HEK293 (cell line): Measurements from ENCODE around the gene THTPA.

Source experiments
- BCL11A ChIP-seq: fragments of 450-650 bp; formaldehyde crosslinking; IDR thresholded peaks from 2 replicates; pipeline ENCODE4 v1.5.1; 2016; ENCODE audit warnings: low read depth, missing biosample characterization, missing genetic modification characterization
- GFI1B ChIP-seq: fragments of 450-650 bp; formaldehyde crosslinking; IDR thresholded peaks from 2 replicates; pipeline ENCODE4 v1.5.1; 2016; ENCODE audit warnings: missing biosample characterization, missing genetic modification characterization
- GLI2 ChIP-seq: fragments of 450-650 bp; formaldehyde crosslinking; IDR thresholded peaks from 2 replicates; pipeline ENCODE4; 2017; ENCODE audit warnings: missing biosample characterization, missing genetic modification characterization, low read depth, borderline replicate concordance
- KLF16 ChIP-seq: fragments of 450-650 bp; formaldehyde crosslinking; IDR thresholded peaks from 2 replicates; pipeline ENCODE4 v1.5.1; 2017; ENCODE audit warnings: missing biosample characterization, missing genetic modification characterization
- KLF9 ChIP-seq: fragments of 450-650 bp; formaldehyde crosslinking; IDR thresholded peaks from 2 replicates; pipeline ENCODE4 v1.5.1; 2016; ENCODE audit warnings: missing biosample characterization, missing genetic modification characterization, low read depth
- OVOL3 ChIP-seq: fragments of 450-650 bp; formaldehyde crosslinking; IDR thresholded peaks from 2 replicates; pipeline ENCODE4 v1.5.1; 2016; ENCODE audit warnings: missing biosample characterization, missing genetic modification characterization
- SETDB1 ChIP-seq: IDR thresholded peaks from one replicate; pipeline ENCODE4 v1.6.1; 2017; ENCODE audit warnings: mild to moderate bottlenecking, low read length, moderate library complexity, mixed read lengths; ENCODE audit not compliant: insufficient read length
- ZBTB20 ChIP-seq: fragments of 450-650 bp; formaldehyde crosslinking; IDR thresholded peaks from 2 replicates; pipeline ENCODE4 v1.5.1; 2016; ENCODE audit warnings: missing biosample characterization, missing genetic modification characterization
- ZFP37 ChIP-seq: fragments of 450-650 bp; formaldehyde crosslinking; IDR thresholded peaks from 2 replicates; pipeline ENCODE4 v1.5.1; 2016; ENCODE audit warnings: missing biosample characterization, missing genetic modification characterization
- ZFP41 ChIP-seq: fragments of 450-650 bp; formaldehyde crosslinking; IDR thresholded peaks from 2 replicates; pipeline ENCODE4 v1.5.1; 2016; ENCODE audit warnings: missing biosample characterization, missing genetic modification characterization, borderline replicate concordance
- ZIC2 ChIP-seq: fragments of 450-650 bp; formaldehyde crosslinking; IDR thresholded peaks from 2 replicates; pipeline ENCODE4 v1.5.1; 2016; ENCODE audit warnings: missing biosample characterization, missing genetic modification characterization
- ZNF214 ChIP-seq: fragments of 450-650 bp; formaldehyde crosslinking; IDR thresholded peaks from 2 replicates; pipeline ENCODE4 v1.5.1; 2017; ENCODE audit warnings: missing biosample characterization, mild to moderate bottlenecking, missing genetic modification characterization, borderline replicate concordance
- ZNF223 ChIP-seq: fragments of 450-650 bp; formaldehyde crosslinking; IDR thresholded peaks from 2 replicates; pipeline ENCODE4 v1.5.1; 2016; ENCODE audit warnings: missing biosample characterization, missing genetic modification characterization
- ZNF23 ChIP-seq: fragments of 450-650 bp; formaldehyde crosslinking; IDR thresholded peaks from 2 replicates; pipeline ENCODE4 v1.5.1; 2016; ENCODE audit warnings: missing biosample characterization, missing genetic modification characterization, borderline replicate concordance
- ZNF239 ChIP-seq: fragments of 450-650 bp; formaldehyde crosslinking; IDR thresholded peaks from 2 replicates; pipeline ENCODE4 v1.5.1; 2016; ENCODE audit warnings: missing biosample characterization, missing genetic modification characterization
- ZNF248 ChIP-seq: fragments of 450-650 bp; formaldehyde crosslinking; IDR thresholded peaks from 2 replicates; pipeline ENCODE4 v1.5.1; 2017; ENCODE audit warnings: missing biosample characterization, missing genetic modification characterization
- ZNF366 ChIP-seq: fragments of 450-650 bp; formaldehyde crosslinking; conservative IDR thresholded peaks from 2 replicates; pipeline ENCODE4 v1.5.1; 2016; ENCODE audit warnings: missing biosample characterization, missing genetic modification characterization
- ZNF37A ChIP-seq: fragments of 450-650 bp; IDR thresholded peaks from 2 replicates; pipeline ENCODE4 v1.5.1; 2018; ENCODE audit warnings: missing biosample characterization, missing genetic modification characterization
- ZNF404 ChIP-seq: fragments of 450-650 bp; formaldehyde crosslinking; IDR thresholded peaks from 2 replicates; pipeline ENCODE4 v1.5.1; 2017; ENCODE audit warnings: missing biosample characterization, missing genetic modification characterization
- ZNF416 ChIP-seq: fragments of 450-650 bp; formaldehyde crosslinking; IDR thresholded peaks from 2 replicates; pipeline ENCODE4 v1.5.1; 2016; ENCODE audit warnings: missing biosample characterization, missing genetic modification characterization
- ZNF433 ChIP-seq: fragments of 450-650 bp; formaldehyde crosslinking; IDR thresholded peaks from 2 replicates; pipeline ENCODE4 v1.5.1; 2016; ENCODE audit warnings: missing biosample characterization, missing genetic modification characterization, low read depth
- ZNF501 ChIP-seq: fragments of 450-650 bp; formaldehyde crosslinking; IDR thresholded peaks from 2 replicates; pipeline ENCODE4 v1.5.1; 2016; ENCODE audit warnings: missing biosample characterization, missing genetic modification characterization
- ZNF549 ChIP-seq: fragments of 450-650 bp; IDR thresholded peaks from 2 replicates; pipeline ENCODE4 v1.5.1; 2018; ENCODE audit warnings: missing biosample characterization, missing genetic modification characterization, mild to moderate bottlenecking, inconsistent platforms, moderate library complexity
- ZNF677 ChIP-seq: fragments of 450-650 bp; IDR thresholded peaks from 2 replicates; pipeline ENCODE4 v1.5.0; 2018; ENCODE audit warnings: missing biosample characterization, mild to moderate bottlenecking, missing genetic modification characterization, moderate library complexity
- ZNF768 ChIP-seq: fragments of 450-650 bp; formaldehyde crosslinking; IDR thresholded peaks from 2 replicates; pipeline ENCODE4 v1.5.1; 2018; ENCODE audit warnings: missing biosample characterization, mild to moderate bottlenecking, missing genetic modification characterization
- ZNF830 ChIP-seq: fragments of 450-650 bp; IDR thresholded peaks from 2 replicates; pipeline ENCODE4 v1.5.0; 2018; ENCODE audit warnings: missing biosample characterization, missing genetic modification characterization, low read depth, mild to moderate bottlenecking, moderate library complexity
- TF ChIP-seq, protein P1 (sequence below): fragments of 450-650 bp; formaldehyde crosslinking; IDR thresholded peaks from 2 replicates; pipeline ENCODE4 v1.5.1; 2016; ENCODE audit warnings: missing biosample characterization, missing genetic modification characterization
- TF ChIP-seq, protein P2 (sequence below): fragments of 450-650 bp; formaldehyde crosslinking; IDR thresholded peaks from 2 replicates; pipeline ENCODE4 v1.5.1; 2016; ENCODE audit warnings: missing biosample characterization, missing genetic modification characterization
- TF ChIP-seq, protein P3 (sequence below): sonication (generic); formaldehyde crosslinking; IDR thresholded peaks from 2 replicates; pipeline ENCODE4 v1.8.1; 2022; ENCODE audit warnings: mild to moderate bottlenecking, moderate library complexity, missing genetic modification reagents
- TF ChIP-seq, protein P4 (sequence below): fragments of 450-650 bp; formaldehyde crosslinking; IDR thresholded peaks from 2 replicates; pipeline ENCODE4 v1.5.1; 2016; ENCODE audit warnings: missing biosample characterization, missing genetic modification characterization

The THTPA gene

DNA sequence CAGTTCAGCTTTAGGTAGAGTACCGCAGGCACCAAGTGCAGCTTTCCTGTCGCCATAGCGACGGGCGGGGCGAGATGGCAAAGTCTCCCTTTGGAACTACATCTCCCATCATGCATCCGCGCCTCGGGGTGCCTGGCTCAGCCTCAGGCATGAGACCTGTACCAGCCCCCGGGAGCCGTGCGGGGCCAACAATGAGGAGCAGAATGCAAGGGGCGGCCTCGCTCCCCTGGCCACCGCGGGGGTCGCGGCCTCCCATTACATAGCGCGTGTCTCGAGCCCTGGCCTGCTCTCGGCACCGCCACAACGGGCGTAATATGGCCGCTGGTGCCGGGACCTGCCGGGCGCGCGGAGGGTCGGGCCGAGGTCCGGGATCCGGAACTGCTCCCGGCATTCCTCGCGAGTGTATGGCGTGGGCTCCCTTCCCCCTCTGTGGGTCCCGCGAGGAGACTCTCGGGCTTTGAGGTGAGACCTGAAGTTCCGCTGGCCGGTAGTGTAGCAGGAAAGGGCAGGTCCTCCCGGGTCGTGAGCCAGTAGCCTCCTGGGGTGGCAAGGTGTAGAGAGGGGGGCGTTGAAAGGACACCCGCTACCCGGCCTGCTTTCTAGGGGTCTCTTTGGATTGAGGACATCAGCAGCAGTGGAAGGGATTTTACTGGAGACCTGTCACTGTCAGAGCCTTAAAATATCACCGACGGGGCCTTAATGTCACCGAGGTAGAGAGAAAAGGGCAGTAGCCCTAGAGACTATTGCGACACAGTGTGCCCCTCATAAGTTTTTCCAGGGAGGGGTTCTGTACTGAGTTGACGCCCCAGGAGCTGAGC is at the start of gene THTPA (continued):
- TF ChIP-seq, protein P1, sequence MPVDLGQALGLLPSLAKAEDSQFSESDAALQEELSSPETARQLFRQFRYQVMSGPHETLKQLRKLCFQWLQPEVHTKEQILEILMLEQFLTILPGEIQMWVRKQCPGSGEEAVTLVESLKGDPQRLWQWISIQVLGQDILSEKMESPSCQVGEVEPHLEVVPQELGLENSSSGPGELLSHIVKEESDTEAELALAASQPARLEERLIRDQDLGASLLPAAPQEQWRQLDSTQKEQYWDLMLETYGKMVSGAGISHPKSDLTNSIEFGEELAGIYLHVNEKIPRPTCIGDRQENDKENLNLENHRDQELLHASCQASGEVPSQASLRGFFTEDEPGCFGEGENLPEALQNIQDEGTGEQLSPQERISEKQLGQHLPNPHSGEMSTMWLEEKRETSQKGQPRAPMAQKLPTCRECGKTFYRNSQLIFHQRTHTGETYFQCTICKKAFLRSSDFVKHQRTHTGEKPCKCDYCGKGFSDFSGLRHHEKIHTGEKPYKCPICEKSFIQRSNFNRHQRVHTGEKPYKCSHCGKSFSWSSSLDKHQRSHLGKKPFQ = no peak
- TF ChIP-seq ZNF501 (tag by site-specific recombination) = no peak; the same call in 1 of the 2 replicates
- TF ChIP-seq ZNF416 = no peak
- TF ChIP-seq ZBTB20 (tag by site-specific recombination) = peak; percentile 98
- no peak for TF ChIP-seq BCL11A (tag by site-specific recombination)
- TF ChIP-seq SETDB1 = no peak
- TF ChIP-seq, protein P2, sequence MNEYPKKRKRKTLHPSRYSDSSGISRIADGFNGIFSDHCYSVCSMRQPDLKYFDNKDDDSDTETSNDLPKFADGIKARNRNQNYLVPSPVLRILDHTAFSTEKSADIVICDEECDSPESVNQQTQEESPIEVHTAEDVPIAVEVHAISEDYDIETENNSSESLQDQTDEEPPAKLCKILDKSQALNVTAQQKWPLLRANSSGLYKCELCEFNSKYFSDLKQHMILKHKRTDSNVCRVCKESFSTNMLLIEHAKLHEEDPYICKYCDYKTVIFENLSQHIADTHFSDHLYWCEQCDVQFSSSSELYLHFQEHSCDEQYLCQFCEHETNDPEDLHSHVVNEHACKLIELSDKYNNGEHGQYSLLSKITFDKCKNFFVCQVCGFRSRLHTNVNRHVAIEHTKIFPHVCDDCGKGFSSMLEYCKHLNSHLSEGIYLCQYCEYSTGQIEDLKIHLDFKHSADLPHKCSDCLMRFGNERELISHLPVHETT = peak; percentile 85
- TF ChIP-seq ZFP41 = no peak
- TF ChIP-seq, protein P3, sequence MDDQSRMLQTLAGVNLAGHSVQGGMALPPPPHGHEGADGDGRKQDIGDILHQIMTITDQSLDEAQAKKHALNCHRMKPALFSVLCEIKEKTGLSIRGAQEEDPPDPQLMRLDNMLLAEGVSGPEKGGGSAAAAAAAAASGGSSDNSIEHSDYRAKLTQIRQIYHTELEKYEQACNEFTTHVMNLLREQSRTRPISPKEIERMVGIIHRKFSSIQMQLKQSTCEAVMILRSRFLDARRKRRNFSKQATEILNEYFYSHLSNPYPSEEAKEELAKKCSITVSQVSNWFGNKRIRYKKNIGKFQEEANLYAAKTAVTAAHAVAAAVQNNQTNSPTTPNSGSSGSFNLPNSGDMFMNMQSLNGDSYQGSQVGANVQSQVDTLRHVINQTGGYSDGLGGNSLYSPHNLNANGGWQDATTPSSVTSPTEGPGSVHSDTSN (CRISPR knock-in tag) = 0 out of 2 replicates have a peak, but pooled peaks have one; percentile 55
- no peak for TF ChIP-seq ZNF214 (tag by site-specific recombination)
- no peak for TF ChIP-seq KLF9 (tag by site-specific recombination)
- TF ChIP-seq ZNF37A (tag by site-specific recombination) = no peak
- TF ChIP-seq ZNF768 (tag by site-specific recombination) = no peak
- no peak for TF ChIP-seq GLI2 (tag by site-specific recombination)
- no peak for TF ChIP-seq ZNF677
- TF ChIP-seq, protein P4, sequence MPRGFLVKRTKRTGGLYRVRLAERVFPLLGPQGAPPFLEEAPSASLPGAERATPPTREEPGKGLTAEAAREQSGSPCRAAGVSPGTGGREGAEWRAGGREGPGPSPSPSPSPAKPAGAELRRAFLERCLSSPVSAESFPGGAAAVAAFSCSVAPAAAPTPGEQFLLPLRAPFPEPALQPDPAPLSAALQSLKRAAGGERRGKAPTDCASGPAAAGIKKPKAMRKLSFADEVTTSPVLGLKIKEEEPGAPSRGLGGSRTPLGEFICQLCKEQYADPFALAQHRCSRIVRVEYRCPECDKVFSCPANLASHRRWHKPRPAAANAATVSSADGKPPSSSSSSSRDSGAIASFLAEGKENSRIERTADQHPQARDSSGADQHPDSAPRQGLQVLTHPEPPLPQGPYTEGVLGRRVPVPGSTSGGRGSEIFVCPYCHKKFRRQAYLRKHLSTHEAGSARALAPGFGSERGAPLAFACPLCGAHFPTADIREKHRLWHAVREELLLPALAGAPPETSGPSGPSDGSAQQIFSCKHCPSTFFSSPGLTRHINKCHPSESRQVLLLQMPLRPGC (tag by site-specific recombination) = no peak
- no peak for TF ChIP-seq ZNF830
- no peak for TF ChIP-seq ZFP37 (tag by site-specific recombination)
- TF ChIP-seq KLF16 (tag by site-specific recombination) = peak; percentile 72; the same call in 1 of the 2 replicates
- TF ChIP-seq ZIC2 (tag by site-specific recombination) = peak; percentile 87
- TF ChIP-seq ZNF248 (tag by site-specific recombination) = no peak
- no peak for TF ChIP-seq ZNF549 (tag by site-specific recombination)
- no peak for TF ChIP-seq ZNF366 (tag by site-specific recombination)
- TF ChIP-seq OVOL3 (tag by site-specific recombination) = no peak
- no peak for TF ChIP-seq ZNF223 (tag by site-specific recombination)
- TF ChIP-seq ZNF433 (tag by site-specific recombination) = no peak
- TF ChIP-seq GFI1B (tag by site-specific recombination) = no peak
- no peak for TF ChIP-seq ZNF239 (tag by site-specific recombination)
- TF ChIP-seq ZNF23 (tag by site-specific recombination) = no peak
- no peak for TF ChIP-seq ZNF404
